A549 treated with AZD2906 at 1 μM for 4 hours (cell line): ENCODE measurements around the gene SSX3. TPM values are rescaled to one million over a fixed set of nuclear protein-coding genes. Genes with fewer than 3 reads are reported as not detected.

Experiments
- total RNA-seq: library from RNA; stranded (reverse); fragments of 200-300 nt; extraction: Qiagen RNA extraction; gene quantifications from 5 replicates; pipeline ENCODE4 v1.2.3, GENCODE V29; 2022

Gene SSX3
- not detected in 5 replicates for total RNA-seq

GRCh38 chrX:48356315-48357094, at the start of gene SSX3:
Gene SSX3, minus strand, starts transcription at chrX:48356703. Its CDS starts 1,454 bp downstream, at chrX:48355249.

GRCh38 chrX:48383239-48383638, 26.7 kb upstream of the SSX3 start, which contains the start of gene SSX4:
Gene SSX4, plus strand, starts transcription at chrX:48383539. Its CDS starts 515 bp downstream, at chrX:48384054.

Other genes starting within 250 kb of the SSX3 start
- gene SPACA5B, start 226.1 kb downstream of the SSX3 start, total RNA-seq = not detected in 5 replicates
- gene SSX5, start 159.9 kb downstream of the SSX3 start, total RNA-seq = not detected in 5 replicates
- 0.09 TPM in 1 of 5 replicates, not detected in the others for gene SSX1, start 101.3 kb downstream of the SSX3 start, total RNA-seq
- not detected in 5 replicates for gene SSX4, start 26.8 kb upstream of the SSX3 start, total RNA-seq
- gene SSX4B, start 55.3 kb upstream of the SSX3 start, total RNA-seq = not detected in 5 replicates
- 0.09 to 0.20 TPM (median 0.16 TPM) in 5 replicates for gene SLC38A5, start 113.6 kb upstream of the SSX3 start, total RNA-seq
- 68.4 to 73.6 TPM (median 70.8 TPM) in 5 replicates for gene FTSJ1, start 119.5 kb upstream of the SSX3 start, total RNA-seq
- 15.2 to 16.7 TPM (median 16.0 TPM) in 5 replicates for gene PORCN, start 152.3 kb upstream of the SSX3 start, total RNA-seq
- gene EBP, start 165.1 kb upstream of the SSX3 start, total RNA-seq = 127 to 154 TPM (median 148 TPM) in 5 replicates
- 11.2 to 14.4 TPM (median 13.6 TPM) in 5 replicates for gene TBC1D25, start 183.0 kb upstream of the SSX3 start, total RNA-seq
- 337 to 558 TPM (median 385 TPM) in 5 replicates for gene RBM3, start 217.8 kb upstream of the SSX3 start, total RNA-seq
- 65.1 to 92.6 TPM (median 88.6 TPM) in 5 replicates for gene WDR13, start 240.8 kb upstream of the SSX3 start, total RNA-seq